Neural progenitor cell (in vitro differentiated cells): ENCODE measurements around the gene REP15. TPM values are rescaled to one million over a fixed set of nuclear protein-coding genes. Genes with fewer than 3 reads are reported as not detected.
"Not testable (repeated sequence)": the region's sequence is repeated elsewhere in the genome, so short reads cannot be mapped to it uniquely, and the experiment has no call there.

Experiments
- DNase-seq: peaks from one replicate; pipeline ENCODE4 v3.0.0-alpha.2; 2016; ENCODE audit warnings: low spot score
- H2AFZ ChIP-seq: fragments of 200-600 bp; sonication (generic); replicated peaks from 2 replicates; pipeline ENCODE4 v1.6.1; 2016; ENCODE audit warnings: antibody characterized with exemption
- H3F3A ChIP-seq: fragments of 200-600 bp; sonication (generic); 2 replicates; pipeline ENCODE4 v1.6.1; 2016; ENCODE audit warnings: antibody characterized with exemption, low read depth
- H3K27ac ChIP-seq: fragments of 200-600 bp; sonication (generic); 2 replicates; pipeline ENCODE4 v1.5.1; 2016; ENCODE audit warnings: mild to moderate bottlenecking
- H3K27me3 ChIP-seq: fragments of 200-600 bp; sonication (generic); 2 replicates; pipeline ENCODE4 v1.6.1; 2016; ENCODE audit warnings: mild to moderate bottlenecking, moderate library complexity
- H3K36me3 ChIP-seq: fragments of 200-600 bp; sonication (generic); 2 replicates; pipeline ENCODE4 v1.5.1; 2016
- H3K4me1 ChIP-seq: fragments of 200-600 bp; sonication (generic); 2 replicates; pipeline ENCODE4 v1.6.1; 2016; ENCODE audit warnings: mixed run types
- H3K4me2 ChIP-seq: fragments of 200-600 bp; sonication (generic); 2 replicates; pipeline ENCODE4 v1.6.1; 2016
- H3K4me3 ChIP-seq: fragments of 200-600 bp; sonication (generic); 2 replicates; pipeline ENCODE4 v1.5.1; 2016
- H3K79me2 ChIP-seq: fragments of 200-600 bp; sonication (generic); 2 replicates; pipeline ENCODE4 v1.6.1; 2016; ENCODE audit warnings: low read depth
- H3K9ac ChIP-seq: fragments of 200-600 bp; sonication (generic); 2 replicates; pipeline ENCODE4 v1.6.1; 2016
- H3K9me3 ChIP-seq: fragments of 200-600 bp; sonication (generic); 2 replicates; pipeline ENCODE4 v1.5.1; 2016; ENCODE audit warnings: low read depth
- H4K20me1 ChIP-seq: fragments of 200-600 bp; sonication (generic); 2 replicates; pipeline ENCODE4 v1.6.1; 2016; ENCODE audit warnings: low read depth
- H3K27ac Mint-ChIP-seq: 3 replicates; pipeline ENCODE4 v1.8.0; 2021; ENCODE audit warnings: mixed read lengths
- H3K27me3 Mint-ChIP-seq: 2 replicates; pipeline ENCODE4 v1.8.0; 2022; ENCODE audit warnings: low read depth, mild to moderate bottlenecking, inconsistent platforms, moderate library complexity, mixed read lengths; ENCODE audit not compliant: insufficient read depth
- H3K36me3 Mint-ChIP-seq: 3 replicates; pipeline ENCODE4 v1.8.0; 2021; ENCODE audit warnings: mixed read lengths
- H3K4me1 Mint-ChIP-seq: 3 replicates; pipeline ENCODE4 v1.8.0; 2021; ENCODE audit warnings: mixed read lengths
- H3K4me3 Mint-ChIP-seq: 3 replicates; pipeline ENCODE4 v1.8.0; 2021; ENCODE audit warnings: mild to moderate bottlenecking, moderate library complexity, mixed read lengths
- H3K9me3 Mint-ChIP-seq: 3 replicates; pipeline ENCODE4 v1.8.0; 2020; ENCODE audit warnings: mixed read lengths
- EZH2 ChIP-seq: fragments of 200-600 bp; sonication (generic); IDR thresholded peaks from 2 replicates; pipeline ENCODE4 v1.6.1; 2017; ENCODE audit warnings: antibody characterized with exemption, mild to moderate bottlenecking, moderate library complexity
- EZH2phosphoT487 ChIP-seq: fragments of 200-600 bp; sonication (generic); IDR thresholded peaks from 2 replicates; pipeline ENCODE4 v1.6.1; 2017; ENCODE audit warnings: antibody characterized with exemption
- total RNA-seq: library from RNA; depleted of rRNA; stranded (reverse); fragments of >200 nt; gene quantifications from 2 replicates; pipeline ENCODE4 v1.2.3, GENCODE V29; 2015; ENCODE audit warnings: low replicate concordance
- TF ChIP-seq, protein P1 (sequence below): fragments of 200-600 bp; sonication (generic); IDR thresholded peaks from 2 replicates; pipeline ENCODE4 v1.5.1; 2017; ENCODE audit warnings: antibody characterized with exemption, mild to moderate bottlenecking

REP15 gene
- total RNA-seq, 1 donor from 2014 or later, result 0.45 TPM

DNA sequence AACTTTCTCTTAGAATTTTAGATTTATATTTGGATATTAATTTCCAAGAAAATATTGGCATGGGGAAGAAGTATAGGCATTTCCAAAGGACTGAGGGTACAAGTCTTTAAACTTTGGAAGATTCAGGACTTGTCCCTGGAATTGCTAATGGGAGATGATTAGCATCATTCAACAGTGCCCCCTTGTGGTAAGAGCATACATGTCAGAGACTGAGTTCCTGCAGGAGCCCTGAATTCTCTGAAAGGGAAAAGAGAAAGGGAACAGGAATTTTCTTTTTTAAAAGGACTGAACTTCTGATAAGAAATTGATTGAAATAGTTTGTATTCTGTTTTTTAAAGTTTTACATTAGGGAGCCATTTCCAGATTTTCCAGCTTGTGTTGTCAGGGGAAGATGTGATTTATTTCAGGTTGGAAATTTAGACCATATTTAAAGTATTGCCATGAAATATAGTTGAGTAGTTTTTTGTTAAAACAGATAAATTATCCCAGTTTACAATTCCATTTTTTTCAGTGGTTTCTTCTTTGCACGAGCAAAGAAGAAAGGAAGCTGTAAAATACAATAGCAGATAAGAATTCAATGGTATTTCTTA is 44.0 kb upstream of the REP15 start:
- H3K4me1 Mint-ChIP-seq, result no peaks in the 10 kb centered on the region
- Histone ChIP-seq H3K9me3 (no peaks in the 10 kb centered on the region), H3K4me3 (no peak overlapping the region), H3K9ac (no peak overlapping the region), H4K20me1 (no peaks in the 10 kb centered on the region), H3K4me2 (no peak overlapping the region), H3F3A (peaks cover 6% of the 10 kb centered on the region), H3K4me1 (no peaks in the 10 kb centered on the region), H3K27ac (no peak overlapping the region), H3K27me3 (no peaks in the 10 kb centered on the region), H2AFZ (no peak overlapping the region), H3K36me3 (no peaks in the 10 kb centered on the region), H3K79me2 (no peaks in the 10 kb centered on the region)
- TF ChIP-seq EZH2phosphoT487, result no peak
- TF ChIP-seq, protein P1, sequence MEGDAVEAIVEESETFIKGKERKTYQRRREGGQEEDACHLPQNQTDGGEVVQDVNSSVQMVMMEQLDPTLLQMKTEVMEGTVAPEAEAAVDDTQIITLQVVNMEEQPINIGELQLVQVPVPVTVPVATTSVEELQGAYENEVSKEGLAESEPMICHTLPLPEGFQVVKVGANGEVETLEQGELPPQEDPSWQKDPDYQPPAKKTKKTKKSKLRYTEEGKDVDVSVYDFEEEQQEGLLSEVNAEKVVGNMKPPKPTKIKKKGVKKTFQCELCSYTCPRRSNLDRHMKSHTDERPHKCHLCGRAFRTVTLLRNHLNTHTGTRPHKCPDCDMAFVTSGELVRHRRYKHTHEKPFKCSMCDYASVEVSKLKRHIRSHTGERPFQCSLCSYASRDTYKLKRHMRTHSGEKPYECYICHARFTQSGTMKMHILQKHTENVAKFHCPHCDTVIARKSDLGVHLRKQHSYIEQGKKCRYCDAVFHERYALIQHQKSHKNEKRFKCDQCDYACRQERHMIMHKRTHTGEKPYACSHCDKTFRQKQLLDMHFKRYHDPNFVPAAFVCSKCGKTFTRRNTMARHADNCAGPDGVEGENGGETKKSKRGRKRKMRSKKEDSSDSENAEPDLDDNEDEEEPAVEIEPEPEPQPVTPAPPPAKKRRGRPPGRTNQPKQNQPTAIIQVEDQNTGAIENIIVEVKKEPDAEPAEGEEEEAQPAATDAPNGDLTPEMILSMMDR, result peak; percentile 95
- no peaks in the 10 kb centered on the region for H3K9me3 Mint-ChIP-seq
- no peak overlapping the region for H3K4me3 Mint-ChIP-seq
- H3K27ac Mint-ChIP-seq, result no peak overlapping the region
- peak; percentile 92 for DNase-seq
- no peaks in the 10 kb centered on the region for H3K27me3 Mint-ChIP-seq
- H3K36me3 Mint-ChIP-seq, result peaks cover 9% of the 10 kb centered on the region

DNA sequence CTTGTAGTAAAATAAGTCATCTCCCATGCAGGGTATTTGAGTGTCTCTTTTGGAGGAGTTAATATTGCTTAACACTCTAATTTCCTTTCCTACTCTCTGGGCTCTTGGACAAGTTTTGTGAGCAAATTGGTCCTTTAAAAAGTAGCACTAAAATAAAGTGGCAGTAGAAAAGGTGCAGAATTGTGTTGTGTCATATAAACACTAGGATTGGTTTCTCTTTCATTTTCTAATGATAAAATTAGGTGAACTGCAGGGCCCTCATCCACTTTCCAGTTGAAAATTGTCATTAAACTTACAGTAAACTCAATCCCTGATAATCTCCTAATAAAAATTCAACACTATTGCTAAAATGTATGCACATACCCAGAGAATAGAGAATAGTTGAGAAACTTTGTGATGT is 42.6 kb upstream of the REP15 start:
- DNase-seq, result no peak
- TF ChIP-seq, protein P1, result no peak
- TF ChIP-seq EZH2phosphoT487, result no peak
- no peak overlapping the region for H3K4me3 ChIP-seq
- H3K4me2 ChIP-seq, result no peak overlapping the region
- no peaks in the 10 kb centered on the region for H3K4me1 Mint-ChIP-seq
- no peaks in the 10 kb centered on the region for H3K9me3 Mint-ChIP-seq
- peaks cover 6% of the 10 kb centered on the region for H3F3A ChIP-seq
- no peak overlapping the region for H3K9ac ChIP-seq
- no peaks in the 10 kb centered on the region for H3K27me3 ChIP-seq
- no peaks in the 10 kb centered on the region for H3K36me3 ChIP-seq
- no peaks in the 10 kb centered on the region for H3K4me1 ChIP-seq
- no peak overlapping the region for H2AFZ ChIP-seq
- no peaks in the 10 kb centered on the region for H3K27me3 Mint-ChIP-seq
- no peak overlapping the region for H3K4me3 Mint-ChIP-seq
- no peak overlapping the region for H3K27ac Mint-ChIP-seq
- H3K36me3 Mint-ChIP-seq, result peaks cover under 1% of the 10 kb centered on the region
- H3K79me2 ChIP-seq, result no peaks in the 10 kb centered on the region
- no peaks in the 10 kb centered on the region for H3K9me3 ChIP-seq
- no peak overlapping the region for H3K27ac ChIP-seq
- H4K20me1 ChIP-seq, result no peaks in the 10 kb centered on the region

DNA sequence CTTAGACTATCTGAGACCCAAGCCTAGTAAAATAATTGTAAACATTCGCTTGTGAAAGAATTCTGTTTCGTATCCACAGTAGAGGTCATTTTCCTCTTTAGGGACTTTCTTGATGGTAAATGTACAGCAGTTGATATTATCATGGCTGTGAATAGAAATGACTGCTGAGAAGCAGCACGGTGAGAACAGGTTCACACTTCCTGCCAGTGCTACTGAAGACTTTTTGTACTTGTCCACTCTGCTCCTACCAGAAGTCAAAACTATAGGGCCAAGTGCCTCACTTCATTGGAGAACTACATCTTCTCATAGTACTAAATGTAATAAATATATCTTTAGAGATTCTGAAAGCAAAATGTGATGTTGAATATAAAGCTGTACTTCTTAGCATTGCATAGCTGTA is 40.8 kb upstream of the REP15 start:
- not testable (repeated sequence) for H3K4me1 ChIP-seq, H3K4me3 Mint-ChIP-seq, H3K36me3 Mint-ChIP-seq, H3K27ac Mint-ChIP-seq, H3K27ac ChIP-seq, H3K4me3 ChIP-seq, H3K9me3 ChIP-seq, H3K36me3 ChIP-seq, H3K9ac ChIP-seq, H4K20me1 ChIP-seq, H3K4me1 Mint-ChIP-seq, H3K27me3 Mint-ChIP-seq, H3K79me2 ChIP-seq, H2AFZ ChIP-seq, H3K27me3 ChIP-seq, DNase-seq, H3F3A ChIP-seq, H3K9me3 Mint-ChIP-seq, H3K4me2 ChIP-seq

- Mint-ChIP-seq H3K4me3 (no peak overlapping the region), H3K27ac (no peak overlapping the region), H3K36me3 (peaks cover 6% of the 10 kb centered on the region), H3K27me3 (no peaks in the 10 kb centered on the region), H3K9me3 (no peaks in the 10 kb centered on the region), H3K4me1 (no peaks in the 10 kb centered on the region)
- no peaks in the 10 kb centered on the region for H3K27me3 ChIP-seq
- H4K20me1 ChIP-seq, result no peaks in the 10 kb centered on the region
- DNase-seq, result no peak
- H3K4me2 ChIP-seq, result no peak overlapping the region
- H2AFZ ChIP-seq, result no peak overlapping the region
- no peaks in the 10 kb centered on the region for H3K4me1 ChIP-seq
- H3K79me2 ChIP-seq, result no peaks in the 10 kb centered on the region
- H3K36me3 ChIP-seq, result peaks cover 4% of the 10 kb centered on the region
- TF ChIP-seq, protein P1, result no peak
- no peak for TF ChIP-seq EZH2phosphoT487
- no peak for TF ChIP-seq EZH2
- no peak overlapping the region for H3K9ac ChIP-seq
- no peaks in the 10 kb centered on the region for H3K9me3 ChIP-seq
- no peaks in the 10 kb centered on the region for H3F3A ChIP-seq
- no peak overlapping the region for H3K27ac ChIP-seq
- H3K4me3 ChIP-seq, result no peak overlapping the region
Measured at GRCh38 chr12:27657296-27657695, 39.0 kb upstream of the REP15 start.
